Right lobe of liver (tissue), 6 donors: ENCODE results near the gene SMIM41. TPM values are rescaled to one million over a fixed set of nuclear protein-coding genes. Genes with fewer than 3 reads are reported as not detected.

ENCODE experiments used
- ATAC-seq, 4 donors: fragments of 200-7000 bp; cut with Tn5 transposase; one replicate each; pipeline ENCODE4 v1.9.1; 2020; ENCODE audit warnings: mild to moderate bottlenecking in 4 of 4, moderate library complexity in 4 of 4
- DNase-seq, 3 donors: peaks; one replicate each; pipeline ENCODE4 v3.0.0-alpha.2; 2020
- H3K27ac ChIP-seq, 3 donors: fragments of 200-600 bp; one replicate each; pipeline ENCODE4 v1.8.0; 2022
- H3K27me3 ChIP-seq, 2 donors: fragments of 200-600 bp; one replicate each; pipeline ENCODE4 v1.8.0; 2022
- H3K36me3 ChIP-seq, 4 donors: fragments of 200-600 bp; sonication (generic) in 1 of 4; one replicate each; pipeline versions ENCODE4 v1.5.1 to v1.8.0; 2017 to 2022; ENCODE audit warnings: control low read depth in 1 of 4
- H3K4me1 ChIP-seq, 4 donors: fragments of 200-600 bp; sonication (generic) in 1 of 4; one replicate each; pipeline versions ENCODE4 v1.5.1 to v1.8.0; 2017 to 2022; ENCODE audit warnings: control low read depth in 1 of 4
- H3K4me3 ChIP-seq, 3 donors: fragments of 200-600 bp; one replicate each; pipeline ENCODE4 v1.8.0; 2022
- H3K9me3 ChIP-seq, 4 donors: fragments of 200-600 bp; sonication (generic) in 1 of 4; one replicate each; pipeline versions ENCODE4 v1.5.1 to v1.8.0; 2017 to 2022; ENCODE audit warnings: control low read depth in 1 of 4
- POLR2A ChIP-seq: fragments of 450-650 bp; IDR thresholded peaks from one replicate; pipeline ENCODE4 v1.6.1; 2017; ENCODE audit warnings: antibody characterized with exemption, mild to moderate bottlenecking
- WGBS: methylation state at CpG from one replicate; pipeline ENCODE4 v1.1.6; 2018; ENCODE audit warnings: low coverage, low lambda C conversion rate; ENCODE audit not compliant: insufficient coverage; ENCODE audit errors: missing lambda C conversion rate; 5-methylcytosine and 5-hydroxymethylcytosine counted together
- intact Hi-C, 2 donors: fragments of 100-400 bp; cut with DNase I; formaldehyde crosslinking; loops; one replicate each; pipeline versions ENCODE4 v1.11.2 to v1.14.1; 2022
- total RNA-seq, 6 experiments: library from RNA; depleted of rRNA in 2 of 6; stranded (reverse); fragments of >200 nt in 2 of 6; fragmentation: NEBNext Ultra II Directional in 3 of 6; extraction: Animal tissue kit (Norgen Biotek cat#: 25700) in 3 of 6; gene quantifications; one replicate each; pipeline versions ENCODE4 v1.1.0 to v1.2.4, GENCODE V29; 2016 to 2023
- TF ChIP-seq, protein P1 (sequence below), 4 donors: fragments of 200-600 bp in 3 of 4; fragments of 450-650 bp in 1 of 4; IDR thresholded peaks; one replicate each; pipeline versions ENCODE4 v1.5.1 to v1.8.0; 2016 to 2022; ENCODE audit warnings: antibody characterized with exemption in 4 of 4, mild to moderate bottlenecking in 2 of 4
- donor health status: DM: no; HTN: yes; CAD: no.
- donor health status: DM: no; HTN: no; CAD: no.
- donor health status: DM: no; HTN: no; CAD: no.
- donor health status: DM: no; HTN: yes; CAD: no.
- donor health status: DM: no; HTN: yes; CAD: no.

SMIM41 gene
- total RNA-seq, 6 experiments from 2014 or later = not detected

- intact Hi-C loops = no loop called here
- peaks cover 0 to 19% (median 7%) of the 10 kb centered on the region in 4 donors for H3K4me1 ChIP-seq
- ATAC-seq = peak in 2 of 4 donors; percentile 4 to 15
- H3K9me3 ChIP-seq = no peaks in the 10 kb centered on the region
- no peaks in the 10 kb centered on the region for H3K36me3 ChIP-seq
- no peaks in the 10 kb centered on the region for H3K27me3 ChIP-seq
- TF ChIP-seq, protein P1, sequence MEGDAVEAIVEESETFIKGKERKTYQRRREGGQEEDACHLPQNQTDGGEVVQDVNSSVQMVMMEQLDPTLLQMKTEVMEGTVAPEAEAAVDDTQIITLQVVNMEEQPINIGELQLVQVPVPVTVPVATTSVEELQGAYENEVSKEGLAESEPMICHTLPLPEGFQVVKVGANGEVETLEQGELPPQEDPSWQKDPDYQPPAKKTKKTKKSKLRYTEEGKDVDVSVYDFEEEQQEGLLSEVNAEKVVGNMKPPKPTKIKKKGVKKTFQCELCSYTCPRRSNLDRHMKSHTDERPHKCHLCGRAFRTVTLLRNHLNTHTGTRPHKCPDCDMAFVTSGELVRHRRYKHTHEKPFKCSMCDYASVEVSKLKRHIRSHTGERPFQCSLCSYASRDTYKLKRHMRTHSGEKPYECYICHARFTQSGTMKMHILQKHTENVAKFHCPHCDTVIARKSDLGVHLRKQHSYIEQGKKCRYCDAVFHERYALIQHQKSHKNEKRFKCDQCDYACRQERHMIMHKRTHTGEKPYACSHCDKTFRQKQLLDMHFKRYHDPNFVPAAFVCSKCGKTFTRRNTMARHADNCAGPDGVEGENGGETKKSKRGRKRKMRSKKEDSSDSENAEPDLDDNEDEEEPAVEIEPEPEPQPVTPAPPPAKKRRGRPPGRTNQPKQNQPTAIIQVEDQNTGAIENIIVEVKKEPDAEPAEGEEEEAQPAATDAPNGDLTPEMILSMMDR (IDR thresholded peaks at IDR 0.05) = no peak
- no peak for TF ChIP-seq POLR2A
- WGBS = 32% methylated on average over 4 of the region's 9 CpGs
- H3K27ac ChIP-seq = no peak overlapping the region
- peak in 1 of 3 donors; percentile 46 for DNase-seq
- H3K4me3 ChIP-seq = no peak overlapping the region
Observed at GRCh38 chr12:52086366-52086765, 6.9 kb downstream of the SMIM41 start.

GRCh38 chr12:52086944-52087835, 7.7 kb downstream of the SMIM41 start:
- no peak overlapping the region for H3K4me3 ChIP-seq
- H3K27ac ChIP-seq = no peak overlapping the region
- H3K9me3 ChIP-seq = no peaks in the 10 kb centered on the region
- DNase-seq (no peak), ATAC-seq (no peak)
- 79% methylated on average over 14 of the region's 22 CpGs for WGBS
- H3K27me3 ChIP-seq = no peaks in the 10 kb centered on the region
- intact Hi-C loops = no loop called here
- H3K36me3 ChIP-seq = no peaks in the 10 kb centered on the region
- TF ChIP-seq, protein P1 (IDR thresholded peaks at IDR 0.05) = no peak
- TF ChIP-seq POLR2A = no peak
- peaks cover 0 to 11% (median 3%) of the 10 kb centered on the region in 4 donors for H3K4me1 ChIP-seq

- H3K27me3 ChIP-seq = no peaks in the 10 kb centered on the region
- intact Hi-C loops = no loop called here
- no peak overlapping the region for H3K27ac ChIP-seq
- TF ChIP-seq, protein P1 (IDR thresholded peaks at IDR 0.05) = no peak
- TF ChIP-seq POLR2A = no peak
- H3K4me3 ChIP-seq = no peak overlapping the region
- ATAC-seq = no peak
- peaks cover 0 to 11% (median 4%) of the 10 kb centered on the region in 4 donors for H3K4me1 ChIP-seq
- no peaks in the 10 kb centered on the region for H3K36me3 ChIP-seq
- 81% methylated on average over 10 of the region's 20 CpGs for WGBS
- no peaks in the 10 kb centered on the region for H3K9me3 ChIP-seq
- no peak for DNase-seq
Observed at GRCh38 chr12:52087961-52088820, 8.7 kb downstream of the SMIM41 start.

- intact Hi-C loops = no loop called here
- Histone ChIP-seq H3K4me1 (peaks cover 0 to 20% (median 6%) of the 10 kb centered on the region in 4 donors), H3K27ac (no peak overlapping the region), H3K9me3 (no peaks in the 10 kb centered on the region), H3K4me3 (no peak overlapping the region), H3K27me3 (no peaks in the 10 kb centered on the region), H3K36me3 (no peaks in the 10 kb centered on the region)
- ATAC-seq (no peak), DNase-seq (no peak)
- WGBS = 81% methylated on average over 6 of the region's 11 CpGs
- TF ChIP-seq, protein P1 (IDR thresholded peaks at IDR 0.05) = no peak
- TF ChIP-seq POLR2A = no peak
Observed at GRCh38 chr12:52089491-52089890, 10.0 kb downstream of the SMIM41 start.
